ENCODE data around the gene OSBPL5.
A peak's percentile ranks its signal among the peaks of the same experiment; 100 is the strongest.

OSBPL5 gene

GRCh38 chr11:3178349-3178748 is 13.2 kb upstream of the OSBPL5 start:
- H3K4me3 ChIP-seq (ENCODE audit: low read length in 2 of 2): no peak overlapping the region
- H3K9me3 ChIP-seq (ENCODE audit: control insufficient read depth in 2 of 2, low read length in 2 of 2): peaks cover 3 to 5% of the 10 kb centered on the region in 2 donors
- H3K27me3 ChIP-seq (ENCODE audit: control insufficient read depth in 1 of 2, insufficient read depth in 2 of 2, low read length in 2 of 2): peaks cover 0 to 2% of the 10 kb centered on the region in 2 donors
- H3K27ac ChIP-seq (ENCODE audit: low read length): no peak overlapping the region
- no peak overlapping the region for H3K9ac ChIP-seq (ENCODE audit: low read length in 2 of 2)
- H3K4me1 ChIP-seq (ENCODE audit: control insufficient read depth, insufficient read depth, low read length): no peaks in the 10 kb centered on the region
- H3K36me3 ChIP-seq (ENCODE audit: control insufficient read depth in 2 of 2, insufficient read depth in 2 of 2, low read length in 2 of 2): no peaks in the 10 kb centered on the region

GRCh38 chr11:3177931-3178330 is 12.8 kb upstream of the OSBPL5 start:
- Histone ChIP-seq H3K27ac (ENCODE audit: low read length) (no peak overlapping the region), H3K27me3 (ENCODE audit: control insufficient read depth in 1 of 2, insufficient read depth in 2 of 2, low read length in 2 of 2) (peaks cover 2% of the 10 kb centered on the region in 2 donors), H3K9me3 (ENCODE audit: control insufficient read depth in 2 of 2, low read length in 2 of 2) (peaks cover 3 to 5% of the 10 kb centered on the region in 2 donors), H3K9ac (ENCODE audit: low read length in 2 of 2) (no peak overlapping the region), H3K4me1 (ENCODE audit: control insufficient read depth, insufficient read depth, low read length) (no peaks in the 10 kb centered on the region), H3K4me3 (ENCODE audit: low read length in 2 of 2) (no peak overlapping the region), H3K36me3 (ENCODE audit: control insufficient read depth in 2 of 2, insufficient read depth in 2 of 2, low read length in 2 of 2) (no peaks in the 10 kb centered on the region)

- Histone ChIP-seq H3K4me1 (ENCODE audit: control insufficient read depth, insufficient read depth, low read length) (no peaks in the 10 kb centered on the region), H3K9me3 (ENCODE audit: control insufficient read depth in 2 of 2, low read length in 2 of 2) (peaks cover 3 to 5% of the 10 kb centered on the region in 2 donors), H3K4me3 (ENCODE audit: low read length in 2 of 2) (no peak overlapping the region), H3K27me3 (ENCODE audit: control insufficient read depth in 1 of 2, insufficient read depth in 2 of 2, low read length in 2 of 2) (peaks cover 2% of the 10 kb centered on the region in 2 donors), H3K27ac (ENCODE audit: low read length) (no peak overlapping the region), H3K36me3 (ENCODE audit: control insufficient read depth in 2 of 2, insufficient read depth in 2 of 2, low read length in 2 of 2) (no peaks in the 10 kb centered on the region), H3K9ac (ENCODE audit: low read length in 2 of 2) (no peak overlapping the region)
Measured at GRCh38 chr11:3176487-3176886, 11.4 kb upstream of the OSBPL5 start.

- Histone ChIP-seq H3K27ac (ENCODE audit: low read length) (no peak overlapping the region), H3K27me3 (ENCODE audit: control insufficient read depth in 1 of 2, insufficient read depth in 2 of 2, low read length in 2 of 2) (peaks cover 2% of the 10 kb centered on the region in 2 donors), H3K4me3 (ENCODE audit: low read length in 2 of 2) (no peak overlapping the region), H3K4me1 (ENCODE audit: control insufficient read depth, insufficient read depth, low read length) (peaks cover 3% of the 10 kb centered on the region), H3K36me3 (ENCODE audit: control insufficient read depth in 2 of 2, insufficient read depth in 2 of 2, low read length in 2 of 2) (no peaks in the 10 kb centered on the region), H3K9ac (ENCODE audit: low read length in 2 of 2) (no peak overlapping the region), H3K9me3 (ENCODE audit: control insufficient read depth in 2 of 2, low read length in 2 of 2) (peaks cover 3 to 5% of the 10 kb centered on the region in 2 donors)
Measured at GRCh38 chr11:3175194-3175593, 10.1 kb upstream of the OSBPL5 start.

- Histone ChIP-seq H3K27me3 (ENCODE audit: control insufficient read depth in 1 of 2, insufficient read depth in 2 of 2, low read length in 2 of 2) (peaks cover 2% of the 10 kb centered on the region in 2 donors), H3K4me3 (ENCODE audit: low read length in 2 of 2) (no peak overlapping the region), H3K36me3 (ENCODE audit: control insufficient read depth in 2 of 2, insufficient read depth in 2 of 2, low read length in 2 of 2) (no peaks in the 10 kb centered on the region), H3K9ac (ENCODE audit: low read length in 2 of 2) (no peak overlapping the region), H3K4me1 (ENCODE audit: control insufficient read depth, insufficient read depth, low read length) (peaks cover 11% of the 10 kb centered on the region), H3K27ac (ENCODE audit: low read length) (no peak overlapping the region), H3K9me3 (ENCODE audit: control insufficient read depth in 2 of 2, low read length in 2 of 2) (peaks cover 3 to 5% of the 10 kb centered on the region in 2 donors)
Measured at GRCh38 chr11:3174387-3174786, 9.3 kb upstream of the OSBPL5 start.

- Histone ChIP-seq H3K4me3 (ENCODE audit: low read length in 2 of 2) (no peak overlapping the region), H3K27ac (ENCODE audit: low read length) (no peak overlapping the region), H3K9me3 (ENCODE audit: control insufficient read depth in 2 of 2, low read length in 2 of 2) (peaks cover 3 to 5% of the 10 kb centered on the region in 2 donors), H3K4me1 (ENCODE audit: control insufficient read depth, insufficient read depth, low read length) (peaks cover 17% of the 10 kb centered on the region), H3K36me3 (ENCODE audit: control insufficient read depth in 2 of 2, insufficient read depth in 2 of 2, low read length in 2 of 2) (no peaks in the 10 kb centered on the region), H3K9ac (ENCODE audit: low read length in 2 of 2) (no peak overlapping the region), H3K27me3 (ENCODE audit: control insufficient read depth in 1 of 2, insufficient read depth in 2 of 2, low read length in 2 of 2) (peaks cover 2% of the 10 kb centered on the region in 2 donors)
Measured at GRCh38 chr11:3173795-3174194, 8.7 kb upstream of the OSBPL5 start.

- H3K27ac ChIP-seq (ENCODE audit: low read length): no peak overlapping the region
- peaks cover 2% of the 10 kb centered on the region in 2 donors for H3K27me3 ChIP-seq (ENCODE audit: control insufficient read depth in 1 of 2, insufficient read depth in 2 of 2, low read length in 2 of 2)
- peaks cover 3 to 5% of the 10 kb centered on the region in 2 donors for H3K9me3 ChIP-seq (ENCODE audit: control insufficient read depth in 2 of 2, low read length in 2 of 2)
- peaks cover 19% of the 10 kb centered on the region for H3K4me1 ChIP-seq (ENCODE audit: control insufficient read depth, insufficient read depth, low read length)
- H3K4me3 ChIP-seq (ENCODE audit: low read length in 2 of 2): no peak overlapping the region
- H3K9ac ChIP-seq (ENCODE audit: low read length in 2 of 2): no peak overlapping the region
- no peaks in the 10 kb centered on the region for H3K36me3 ChIP-seq (ENCODE audit: control insufficient read depth in 2 of 2, insufficient read depth in 2 of 2, low read length in 2 of 2)
Measured at GRCh38 chr11:3171931-3172560, 6.9 kb upstream of the OSBPL5 start.

- Histone ChIP-seq H3K9ac (ENCODE audit: low read length in 2 of 2) (no peak overlapping the region), H3K36me3 (ENCODE audit: control insufficient read depth in 2 of 2, insufficient read depth in 2 of 2, low read length in 2 of 2) (no peaks in the 10 kb centered on the region), H3K27me3 (ENCODE audit: control insufficient read depth in 1 of 2, insufficient read depth in 2 of 2, low read length in 2 of 2) (peaks cover under 1 to 2% of the 10 kb centered on the region in 2 donors), H3K4me3 (ENCODE audit: low read length in 2 of 2) (no peak overlapping the region), H3K4me1 (ENCODE audit: control insufficient read depth, insufficient read depth, low read length) (peaks cover 24% of the 10 kb centered on the region), H3K27ac (ENCODE audit: low read length) (no peak overlapping the region), H3K9me3 (ENCODE audit: control insufficient read depth in 2 of 2, low read length in 2 of 2) (peaks cover 0 to under 1% of the 10 kb centered on the region in 2 donors)
Measured at GRCh38 chr11:3170756-3171650, 5.9 kb upstream of the OSBPL5 start.

GRCh38 chr11:3170044-3170755 is 5.1 kb upstream of the OSBPL5 start:
- no peaks in the 10 kb centered on the region for H3K9me3 ChIP-seq (ENCODE audit: control insufficient read depth in 2 of 2, low read length in 2 of 2)
- H3K27ac ChIP-seq (ENCODE audit: low read length): no peak overlapping the region
- no peaks in the 10 kb centered on the region for H3K36me3 ChIP-seq (ENCODE audit: control insufficient read depth in 2 of 2, insufficient read depth in 2 of 2, low read length in 2 of 2)
- H3K4me3 ChIP-seq (ENCODE audit: low read length in 2 of 2): peak overlapping the region; percentile 79 to 82
- peaks cover 0 to 2% of the 10 kb centered on the region in 2 donors for H3K27me3 ChIP-seq (ENCODE audit: control insufficient read depth in 1 of 2, insufficient read depth in 2 of 2, low read length in 2 of 2)
- H3K4me1 ChIP-seq (ENCODE audit: control insufficient read depth, insufficient read depth, low read length): peaks cover 32% of the 10 kb centered on the region
- peak overlapping the region in 1 of 2 donors; percentile 66 for H3K9ac ChIP-seq (ENCODE audit: low read length in 2 of 2)

GRCh38 chr11:3169255-3170043 is 4.3 kb upstream of the OSBPL5 start:
- Histone ChIP-seq H3K27me3 (ENCODE audit: control insufficient read depth in 1 of 2, insufficient read depth in 2 of 2, low read length in 2 of 2) (peaks cover 0 to 2% of the 10 kb centered on the region in 2 donors), H3K36me3 (ENCODE audit: control insufficient read depth in 2 of 2, insufficient read depth in 2 of 2, low read length in 2 of 2) (no peaks in the 10 kb centered on the region), H3K4me3 (ENCODE audit: low read length in 2 of 2) (peak overlapping the region; percentile 79 to 82), H3K4me1 (ENCODE audit: control insufficient read depth, insufficient read depth, low read length) (peaks cover 32% of the 10 kb centered on the region), H3K9me3 (ENCODE audit: control insufficient read depth in 2 of 2, low read length in 2 of 2) (no peaks in the 10 kb centered on the region), H3K9ac (ENCODE audit: low read length in 2 of 2) (peak overlapping the region; percentile 57 to 66), H3K27ac (ENCODE audit: low read length) (peak overlapping the region; percentile 41)

All from stomach smooth muscle (tissue), 2 donors.